Esophagus (tissue), 2 donors: ENCODE data around the gene AOPEP. TPM values are rescaled to one million over a fixed set of nuclear protein-coding genes. Genes with fewer than 3 reads are reported as not detected.

ENCODE experiments used
- H3K27ac ChIP-seq, 2 donors: one replicate each; pipeline ENCODE4 v1.5.1; 2013; ENCODE audit warnings: low read depth in 2 of 2, mild to moderate bottlenecking in 2 of 2, inconsistent platforms in 1 of 2, low read length in 1 of 2, moderate library complexity in 1 of 2
- H3K27me3 ChIP-seq, 2 donors: one replicate each; pipeline ENCODE4 v1.6.1; 2013; ENCODE audit warnings: low read length in 2 of 2, control low read depth in 1 of 2, mild to moderate bottlenecking in 1 of 2; ENCODE audit not compliant: insufficient read depth in 2 of 2, control insufficient read depth in 1 of 2
- H3K36me3 ChIP-seq, 2 donors: one replicate each; pipeline ENCODE4 v1.6.1; 2013; ENCODE audit warnings: low read length in 1 of 2; ENCODE audit not compliant: control insufficient read depth in 2 of 2, insufficient read depth in 2 of 2
- H3K4me1 ChIP-seq, 2 donors: one replicate each; pipeline ENCODE4 v1.6.1; 2013; ENCODE audit warnings: low read length in 1 of 2; ENCODE audit not compliant: control insufficient read depth in 2 of 2, insufficient read depth in 2 of 2
- H3K4me3 ChIP-seq, 2 donors: one replicate each; pipeline ENCODE4 v1.5.1; 2013; ENCODE audit warnings: low read length in 2 of 2, mild to moderate bottlenecking in 2 of 2, low read depth in 1 of 2, moderate library complexity in 1 of 2
- H3K9me3 ChIP-seq, 2 donors: one replicate each; pipeline ENCODE4 v1.6.1; 2013; ENCODE audit warnings: mild to moderate bottlenecking in 2 of 2, low read depth in 1 of 2, low read length in 1 of 2, moderate library complexity in 1 of 2; ENCODE audit not compliant: control insufficient read depth in 2 of 2, insufficient read depth in 1 of 2
- WGBS, 2 donors: extraction: QIAGEN DNeasy Blood & Tissue Kit; methylation state at CpG; one replicate each; pipeline ENCODE4 v1.1.7; 2013; 5-methylcytosine and 5-hydroxymethylcytosine counted together
- polyA plus RNA-seq, 2 donors: library from polyadenylated mRNA; stranded (reverse); fragments of 200-250 nt; gene quantifications; one replicate each; pipeline ENCODE4 v1.2.3, GENCODE V29; 2013
- donor health status: healthy with polysubstance abuse.
- donor health status: Bipolar disorder and iron deficiency.

AOPEP gene
- polyA plus RNA-seq, 2 donors = 99.6 to 111 TPM

DNA sequence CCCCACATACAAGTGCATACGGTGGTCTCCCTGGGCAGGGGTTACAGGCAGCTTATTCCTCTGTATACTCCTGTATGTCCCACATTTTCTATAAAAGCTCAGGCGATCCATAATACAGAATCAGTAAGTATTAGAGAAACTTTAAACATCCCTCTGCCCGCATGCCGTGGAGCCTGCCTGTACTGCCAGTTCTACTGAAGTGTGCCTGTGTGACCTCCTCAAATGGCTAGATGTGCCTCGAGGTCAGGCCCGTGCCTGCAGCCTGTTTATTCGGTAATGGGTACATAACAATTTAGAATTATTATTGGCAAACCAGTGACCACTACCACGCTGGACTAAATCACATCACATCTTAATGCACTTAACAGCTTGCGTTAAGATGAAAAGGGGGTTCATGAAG, 400.2 kb downstream of the AOPEP start:
- Histone ChIP-seq H3K4me3 (no peak overlapping the region), H3K27ac (peak overlapping the region in 1 of 2 donors; percentile 70), H3K9me3 (no peaks in the 10 kb centered on the region), H3K27me3 (no peaks in the 10 kb centered on the region), H3K4me1 (peaks cover 0 to 9% of the 10 kb centered on the region in 2 donors), H3K36me3 (no peaks in the 10 kb centered on the region)
- WGBS, 2 donors = 73 to 76% methylated on average over 9 of the region's 9 CpGs

- WGBS, 2 donors = 13 to 21% methylated on average over 35 of the region's 35 CpGs
- Histone ChIP-seq H3K4me1 (peaks cover 0 to 9% of the 10 kb centered on the region in 2 donors), H3K27me3 (no peaks in the 10 kb centered on the region), H3K36me3 (no peaks in the 10 kb centered on the region), H3K4me3 (peak overlapping the region; percentile 32 to 51), H3K9me3 (no peaks in the 10 kb centered on the region), H3K27ac (peak overlapping the region; percentile 47 to 90)
Observed at GRCh38 chr9:95127249-95128176, 401.0 kb downstream of the AOPEP start.

DNA sequence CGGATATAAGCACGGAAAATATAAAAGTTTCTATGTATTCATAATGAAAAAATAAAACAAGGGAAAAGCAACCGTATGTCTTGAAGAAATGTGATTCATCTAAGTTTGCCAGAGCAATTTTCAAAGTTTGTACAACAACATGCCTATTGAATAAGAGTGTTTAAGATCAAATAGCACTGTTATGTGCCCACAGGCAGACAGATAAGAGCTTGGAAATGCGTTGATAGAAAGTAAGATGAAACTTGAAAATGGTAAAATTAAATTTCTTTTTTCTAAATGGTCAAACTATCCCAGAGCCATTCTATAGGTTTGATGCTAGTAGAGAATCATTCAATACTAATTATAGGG, 401.7 kb downstream of the AOPEP start:
- 53 to 62% methylated on average over 4 of the region's 4 CpGs for WGBS, 2 donors
- no peak overlapping the region for H3K27ac ChIP-seq
- no peaks in the 10 kb centered on the region for H3K27me3 ChIP-seq
- H3K4me1 ChIP-seq = peaks cover 0 to 9% of the 10 kb centered on the region in 2 donors
- no peaks in the 10 kb centered on the region for H3K36me3 ChIP-seq
- no peak overlapping the region for H3K4me3 ChIP-seq
- H3K9me3 ChIP-seq = no peaks in the 10 kb centered on the region

GRCh38 chr9:95129476-95130291, 403.2 kb downstream of the AOPEP start:
- no peaks in the 10 kb centered on the region for H3K36me3 ChIP-seq
- H3K4me1 ChIP-seq = peaks cover 0 to 4% of the 10 kb centered on the region in 2 donors
- no peak overlapping the region for H3K4me3 ChIP-seq
- WGBS, 2 donors = 76 to 81% methylated on average over 8 of the region's 8 CpGs
- H3K9me3 ChIP-seq = no peaks in the 10 kb centered on the region
- no peak overlapping the region for H3K27ac ChIP-seq
- no peaks in the 10 kb centered on the region for H3K27me3 ChIP-seq

DNA sequence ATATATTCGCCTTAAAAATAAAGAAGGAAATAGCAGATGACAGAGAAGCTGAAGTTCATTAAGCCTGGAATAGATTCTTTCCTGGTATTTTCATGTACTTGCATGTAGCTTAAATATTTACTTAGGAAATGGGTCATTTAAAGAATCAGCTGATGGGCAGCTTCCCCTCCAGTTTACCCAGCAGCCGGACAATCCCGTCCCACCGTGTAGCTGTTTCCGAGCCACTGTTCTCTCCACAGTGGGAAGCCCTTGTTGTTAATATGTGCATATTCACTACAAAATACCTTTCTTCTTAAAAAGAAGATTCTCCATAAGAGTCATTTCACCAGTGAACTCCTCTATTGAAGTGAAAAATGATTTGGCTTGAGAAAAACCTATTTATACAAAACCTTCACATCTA, 404.0 kb downstream of the AOPEP start:
- H3K27me3 ChIP-seq = no peaks in the 10 kb centered on the region
- H3K27ac ChIP-seq = no peak overlapping the region
- 54 to 61% methylated on average over 5 of the region's 5 CpGs for WGBS, 2 donors
- no peaks in the 10 kb centered on the region for H3K9me3 ChIP-seq
- H3K4me1 ChIP-seq = peaks cover 0 to 4% of the 10 kb centered on the region in 2 donors
- H3K36me3 ChIP-seq = no peaks in the 10 kb centered on the region
- H3K4me3 ChIP-seq = no peak overlapping the region

DNA sequence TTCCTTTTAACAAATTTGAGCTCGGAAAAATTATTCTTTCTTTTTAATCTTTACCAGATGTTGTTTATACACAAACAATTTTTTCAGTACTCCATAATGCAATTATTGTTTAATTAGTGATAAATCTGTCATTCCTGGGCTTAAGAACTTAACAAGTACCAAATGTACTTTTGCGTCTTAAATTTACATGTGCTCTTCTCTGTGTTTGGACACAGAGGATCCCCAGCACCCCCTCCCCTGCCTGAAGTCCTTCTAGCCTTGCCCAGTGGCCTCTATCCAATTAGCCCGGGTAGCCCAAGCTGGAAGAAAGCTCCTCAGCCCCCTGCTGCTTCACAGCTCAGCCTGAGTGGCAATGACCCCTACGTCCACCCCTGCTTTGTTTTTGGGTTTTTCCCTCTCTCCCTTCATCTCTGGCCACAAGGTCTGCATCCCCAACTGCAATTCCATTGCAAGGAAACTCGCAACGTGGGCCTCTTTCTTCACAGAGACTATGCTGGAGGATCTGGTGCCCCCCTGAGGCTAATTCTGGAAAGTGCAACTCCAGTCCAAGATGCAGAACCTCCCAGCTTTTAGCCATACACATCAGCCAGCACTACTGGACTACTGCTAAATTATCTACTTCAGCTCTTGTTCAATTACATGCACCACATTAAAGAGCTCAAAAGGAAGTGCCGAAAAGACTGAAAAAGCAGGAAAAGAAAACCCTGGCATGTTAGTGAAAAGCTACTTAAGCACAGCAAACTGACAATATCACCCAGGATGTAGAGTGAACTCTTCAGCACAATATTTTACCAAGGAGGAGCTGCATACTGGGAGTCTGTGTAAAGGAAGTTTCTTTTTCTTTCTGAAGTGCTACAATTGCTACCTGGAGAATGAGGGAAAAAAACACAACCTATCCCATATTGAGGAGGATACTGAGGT, 404.8 kb downstream of the AOPEP start:
- Histone ChIP-seq H3K4me3 (no peak overlapping the region), H3K36me3 (no peaks in the 10 kb centered on the region), H3K27me3 (no peaks in the 10 kb centered on the region), H3K27ac (peak overlapping the region in 1 of 2 donors; percentile 12), H3K9me3 (no peaks in the 10 kb centered on the region), H3K4me1 (peaks cover 0 to 4% of the 10 kb centered on the region in 2 donors)
- 26% methylated on average over 7 of the region's 7 CpGs for WGBS, 2 donors

GRCh38 chr9:95132366-95133324, 406.1 kb downstream of the AOPEP start:
- 79 to 80% methylated on average over 17 of the region's 17 CpGs for WGBS, 2 donors
- no peaks in the 10 kb centered on the region for H3K36me3 ChIP-seq
- H3K27ac ChIP-seq = no peak overlapping the region
- H3K9me3 ChIP-seq = no peaks in the 10 kb centered on the region
- no peaks in the 10 kb centered on the region for H3K27me3 ChIP-seq
- H3K4me3 ChIP-seq = no peak overlapping the region
- no peaks in the 10 kb centered on the region for H3K4me1 ChIP-seq

GRCh38 chr9:95133325-95133705, 406.8 kb downstream of the AOPEP start:
- WGBS, 2 donors = 78 to 82% methylated on average over 4 of the region's 4 CpGs
- Histone ChIP-seq H3K4me3 (no peak overlapping the region), H3K27ac (no peak overlapping the region), H3K27me3 (no peaks in the 10 kb centered on the region), H3K36me3 (no peaks in the 10 kb centered on the region), H3K4me1 (no peaks in the 10 kb centered on the region), H3K9me3 (no peaks in the 10 kb centered on the region)
